H1 (cell line): ENCODE results near the gene MYPN. TPM values are rescaled to one million over a fixed set of nuclear protein-coding genes. Genes with fewer than 3 reads are reported as not detected.

Experiments used
- POLR2AphosphoS5 ChIP-seq: IDR thresholded peaks from 2 replicates; pipeline ENCODE4 v1.6.1; 2011; ENCODE audit warnings: low read depth, low read length
- RBBP5 ChIP-seq: IDR thresholded peaks from 2 replicates; pipeline ENCODE4 v1.7.1; 2012; ENCODE audit warnings: low read depth, mild to moderate bottlenecking, inconsistent platforms, low read length, moderate library complexity, borderline replicate concordance
- polyA plus RNA-seq, 7 experiments: library from polyadenylated mRNA; depleted of rRNA in 3 of 7; stranded (reverse) in 5 of 7; unstranded in 2 of 7; fragments of >200 nt in 5 of 7; fragments of 200-250 nt in 2 of 7; gene quantifications; 1 replicate in 5 of 7; 2 replicates in 1 of 7; 4 replicates in 1 of 7; pipeline versions ENCODE4 v1.2.1 to v1.2.3, GENCODE V29; 2011 to 2013; ENCODE audit warnings: missing spikeins in 2 of 7, mixed read lengths in 2 of 7
- total RNA-seq: library from RNA; stranded (reverse); fragmentation: NEBNext Ultra II Directional; extraction: Animal tissue kit (Norgen Biotek cat#: 25700); gene quantifications from 2 replicates; pipeline ENCODE4 v1.2.1, GENCODE V29; 2021
- TF ChIP-seq, protein P1 (sequence below): IDR thresholded peaks from 2 replicates; pipeline ENCODE4 v1.6.1; 2011; ENCODE audit warnings: low read depth, mild to moderate bottlenecking, low read length; ENCODE audit not compliant: insufficient read depth

Gene MYPN
- total and polyA plus RNA-seq, 2 of the 8 experiments (the other 6 are each of a cell fraction or from before 2014, with no cell fraction given): not detected

DNA sequence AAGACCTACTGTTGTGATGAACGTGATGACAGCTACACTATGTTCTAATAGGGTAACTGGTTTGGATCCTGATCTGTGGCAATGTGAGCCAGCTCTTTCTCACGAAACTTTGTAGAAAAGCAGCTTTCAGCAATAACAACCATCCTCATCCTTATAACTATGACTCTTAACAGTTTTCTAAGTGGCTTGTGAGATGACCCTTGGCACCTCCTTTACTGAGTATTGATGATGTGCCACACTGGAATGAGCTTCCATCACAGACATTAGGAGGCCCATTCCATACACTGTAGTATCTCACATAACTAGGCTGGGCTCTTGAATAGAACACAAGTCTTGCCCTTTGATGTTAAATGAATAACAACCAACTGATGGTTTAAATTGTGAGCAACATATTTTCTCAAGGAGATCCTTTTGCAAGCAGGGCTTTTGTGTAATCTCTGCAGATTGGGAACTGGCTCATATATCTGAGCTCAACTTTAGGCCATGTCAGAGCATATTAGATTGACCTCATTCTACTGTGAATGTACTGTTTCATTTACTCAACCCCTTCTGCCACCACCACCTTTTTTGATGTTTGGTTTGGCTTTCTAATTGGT, 46.4 kb downstream of the MYPN start (continued):
- TF ChIP-seq POLR2AphosphoS5: no peak
- TF ChIP-seq, protein P1, sequence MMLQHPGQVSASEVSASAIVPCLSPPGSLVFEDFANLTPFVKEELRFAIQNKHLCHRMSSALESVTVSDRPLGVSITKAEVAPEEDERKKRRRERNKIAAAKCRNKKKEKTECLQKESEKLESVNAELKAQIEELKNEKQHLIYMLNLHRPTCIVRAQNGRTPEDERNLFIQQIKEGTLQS: no peak
- no peak for TF ChIP-seq RBBP5
- TF ChIP-seq, all 59 proteins: peak for 0
